C4-2B (cell line): ENCODE data around the gene OSGEP.

Experiments used
- CTCF ChIP-seq: fragments of 450-650 bp; conservative IDR thresholded peaks from 2 replicates; pipeline ENCODE4 v1.5.1; 2017; ENCODE audit warnings: mild to moderate bottlenecking
- ZFX ChIP-seq: fragments of 450-650 bp; IDR thresholded peaks from 2 replicates; pipeline ENCODE4 v1.6.1; 2017

- no peak for TF ChIP-seq CTCF
- TF ChIP-seq ZFX = no peak
Measured at GRCh38 chr14:20417250-20418186, 37.1 kb downstream of the OSGEP start.
